Osteoblast (primary cell): ENCODE measurements around the gene AMOTL1. TPM values are rescaled to one million over a fixed set of nuclear protein-coding genes. Genes with fewer than 3 reads are reported as not detected.
A peak's percentile ranks its signal among the peaks of the same experiment; 100 is the strongest.

Experiments used
- DNase-seq: peaks from one replicate; pipeline ENCODE4 v3.0.0; 2011; ENCODE audit warnings: low spot score, mixed read lengths; ENCODE audit not compliant: insufficient read length; ENCODE audit errors: missing footprints
- H2AFZ ChIP-seq: 2 replicates; pipeline ENCODE4 v1.6.0; 2011; ENCODE audit warnings: mild to moderate bottlenecking, low read length
- H3K27ac ChIP-seq: 2 replicates; pipeline ENCODE4 v1.5.1; 2011; ENCODE audit warnings: mild to moderate bottlenecking, low read depth, low read length, moderate library complexity
- H3K27me3 ChIP-seq: 2 replicates; pipeline ENCODE4 v1.6.0; 2012; ENCODE audit warnings: mild to moderate bottlenecking, control low read depth, inconsistent platforms, low read length, moderate library complexity; ENCODE audit not compliant: insufficient read depth
- H3K36me3 ChIP-seq: 2 replicates; pipeline ENCODE4 v1.5.1; 2011; ENCODE audit warnings: mild to moderate bottlenecking, low read length, control low read depth, moderate library complexity; ENCODE audit not compliant: insufficient read depth
- H3K4me1 ChIP-seq: 2 replicates; pipeline ENCODE4 v1.5.1; 2011; ENCODE audit warnings: mild to moderate bottlenecking, low read length, control low read depth, moderate library complexity; ENCODE audit not compliant: insufficient read depth
- H3K4me2 ChIP-seq: 2 replicates; pipeline ENCODE4 v1.6.0; 2011; ENCODE audit warnings: mild to moderate bottlenecking, low read length; ENCODE audit not compliant: insufficient read depth
- H3K4me3 ChIP-seq: fragments of 200-600 bp; sonication (generic); 3 replicates; pipeline ENCODE4 v1.5.1; 2012; ENCODE audit warnings: mild to moderate bottlenecking, low read length, inconsistent platforms; ENCODE audit not compliant: insufficient read depth
- H3K79me2 ChIP-seq: 2 replicates; pipeline ENCODE4 v1.6.0; 2012; ENCODE audit warnings: mild to moderate bottlenecking, low read length, control low read depth, inconsistent platforms; ENCODE audit not compliant: insufficient read depth
- H3K9me3 ChIP-seq: 2 replicates; pipeline ENCODE4 v1.5.1; 2011; ENCODE audit warnings: low read depth, low read length, control low read depth
- H4K20me1 ChIP-seq: 2 replicates; pipeline ENCODE4 v1.6.0; 2012; ENCODE audit warnings: mild to moderate bottlenecking, low read length, control low read depth; ENCODE audit not compliant: insufficient read depth
- total RNA-seq: library from RNA; depleted of rRNA; stranded (reverse); fragments of >200 nt; gene quantifications from 2 replicates; pipeline ENCODE4 v1.2.3, GENCODE V29; 2012
- TF ChIP-seq, protein P1 (sequence below): IDR thresholded peaks from 2 replicates; pipeline ENCODE4 v1.5.1; 2011; ENCODE audit warnings: mild to moderate bottlenecking, low read depth, low read length, moderate library complexity; ENCODE audit errors: extremely low read depth

AMOTL1 gene
- total RNA-seq, 1 donor = 53.6 TPM

DNA sequence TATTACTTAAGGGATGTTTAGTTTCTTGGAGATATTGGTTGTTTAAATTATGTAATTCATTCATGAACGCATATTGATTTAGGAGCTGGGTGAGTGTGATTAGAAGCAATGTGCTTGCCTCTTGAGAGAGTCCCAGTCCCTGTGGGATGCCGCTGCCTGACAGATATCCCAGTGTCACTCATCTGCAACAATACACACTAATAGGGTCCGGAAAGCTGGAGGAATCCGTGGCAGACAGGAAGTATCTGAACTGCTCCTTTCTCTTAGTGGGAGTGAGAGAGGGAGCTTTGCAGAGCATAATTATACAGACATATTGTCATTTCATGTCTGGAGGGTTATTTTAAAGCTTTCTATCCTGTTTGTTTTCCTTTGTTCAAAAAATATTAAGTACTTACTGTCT lies 17.4 kb downstream of the AMOTL1 start:
- Histone ChIP-seq H3K79me2 (peaks cover 83% of the 10 kb centered on the region), H4K20me1 (no peaks in the 10 kb centered on the region), H3K9me3 (no peaks in the 10 kb centered on the region), H3K27ac (no peak overlapping the region), H3K36me3 (no peaks in the 10 kb centered on the region), H3K4me1 (peaks cover 54% of the 10 kb centered on the region), H3K4me3 (no peak overlapping the region), H3K27me3 (no peaks in the 10 kb centered on the region), H3K4me2 (no peak overlapping the region), H2AFZ (no peak overlapping the region)
- TF ChIP-seq, protein P1, sequence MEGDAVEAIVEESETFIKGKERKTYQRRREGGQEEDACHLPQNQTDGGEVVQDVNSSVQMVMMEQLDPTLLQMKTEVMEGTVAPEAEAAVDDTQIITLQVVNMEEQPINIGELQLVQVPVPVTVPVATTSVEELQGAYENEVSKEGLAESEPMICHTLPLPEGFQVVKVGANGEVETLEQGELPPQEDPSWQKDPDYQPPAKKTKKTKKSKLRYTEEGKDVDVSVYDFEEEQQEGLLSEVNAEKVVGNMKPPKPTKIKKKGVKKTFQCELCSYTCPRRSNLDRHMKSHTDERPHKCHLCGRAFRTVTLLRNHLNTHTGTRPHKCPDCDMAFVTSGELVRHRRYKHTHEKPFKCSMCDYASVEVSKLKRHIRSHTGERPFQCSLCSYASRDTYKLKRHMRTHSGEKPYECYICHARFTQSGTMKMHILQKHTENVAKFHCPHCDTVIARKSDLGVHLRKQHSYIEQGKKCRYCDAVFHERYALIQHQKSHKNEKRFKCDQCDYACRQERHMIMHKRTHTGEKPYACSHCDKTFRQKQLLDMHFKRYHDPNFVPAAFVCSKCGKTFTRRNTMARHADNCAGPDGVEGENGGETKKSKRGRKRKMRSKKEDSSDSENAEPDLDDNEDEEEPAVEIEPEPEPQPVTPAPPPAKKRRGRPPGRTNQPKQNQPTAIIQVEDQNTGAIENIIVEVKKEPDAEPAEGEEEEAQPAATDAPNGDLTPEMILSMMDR = no peak
- DNase-seq = no peak

DNA sequence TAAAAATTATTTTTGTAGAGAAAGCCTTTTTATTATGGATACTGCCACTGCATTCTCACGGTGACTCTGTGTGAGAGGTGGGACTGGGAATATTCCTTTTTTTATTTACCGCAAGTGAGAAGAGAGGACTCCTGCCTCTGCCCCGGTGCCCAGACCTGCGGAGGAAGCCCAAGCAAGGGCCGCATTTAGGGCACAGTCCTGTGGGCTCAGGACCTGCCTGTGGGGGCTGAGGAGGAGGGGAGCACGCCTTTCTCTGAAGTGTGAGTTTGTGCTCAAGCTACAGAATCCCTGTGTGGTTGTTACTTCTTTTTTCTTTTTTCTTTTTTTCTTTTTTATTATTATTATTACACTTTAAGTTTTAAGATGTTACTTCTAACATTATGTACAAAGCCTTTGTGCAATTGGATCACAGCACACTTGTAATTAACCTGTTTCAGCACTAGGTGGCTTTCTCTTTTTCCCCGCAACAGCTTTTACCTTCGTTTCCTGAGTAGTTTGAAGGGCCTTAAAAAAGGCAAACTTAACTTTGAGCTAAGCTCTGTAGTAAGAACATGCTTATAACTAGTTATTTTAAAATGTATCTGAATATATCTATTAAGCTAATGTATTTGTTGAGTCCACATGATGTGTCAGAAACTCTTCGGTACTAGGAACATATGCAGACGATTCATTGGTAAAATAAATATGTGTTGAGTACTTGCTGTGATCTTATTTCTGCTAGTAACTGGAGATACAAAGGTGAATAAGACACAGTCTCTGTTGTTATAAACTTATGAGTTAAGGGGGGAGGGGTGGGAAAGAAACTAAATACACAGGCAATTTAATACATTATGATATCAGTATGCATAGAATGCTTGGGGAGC lies 18.3 kb downstream of the AMOTL1 start:
- peaks cover 54% of the 10 kb centered on the region for H3K4me1 ChIP-seq
- no peaks in the 10 kb centered on the region for H3K27me3 ChIP-seq
- no peaks in the 10 kb centered on the region for H4K20me1 ChIP-seq
- H3K27ac ChIP-seq = peak overlapping the region; percentile 20
- no peak for DNase-seq
- TF ChIP-seq, protein P1 = peak; percentile 65
- H3K79me2 ChIP-seq = peaks cover 83% of the 10 kb centered on the region
- H3K9me3 ChIP-seq = no peaks in the 10 kb centered on the region
- H2AFZ ChIP-seq = no peak overlapping the region
- no peaks in the 10 kb centered on the region for H3K36me3 ChIP-seq
- no peak overlapping the region for H3K4me3 ChIP-seq
- H3K4me2 ChIP-seq = peak overlapping the region; percentile 22

DNA sequence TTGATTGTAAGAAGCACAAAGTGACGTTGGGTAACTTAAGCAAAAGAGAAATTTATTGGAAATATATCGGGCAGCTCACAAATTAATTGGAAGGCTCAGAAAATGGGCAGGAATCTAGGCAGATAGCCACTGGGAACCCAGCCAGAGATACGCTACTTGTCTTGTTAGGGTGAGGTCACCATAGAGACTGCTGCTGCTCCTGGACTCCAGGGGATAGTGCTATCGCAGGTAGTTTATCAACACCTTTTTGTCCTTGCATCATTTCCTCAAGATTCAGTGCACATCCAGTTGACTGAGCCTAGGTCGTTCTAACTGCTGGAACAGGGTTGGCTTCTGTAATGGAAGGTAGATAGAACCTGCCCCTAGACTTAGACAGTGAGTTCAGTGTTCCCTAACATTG lies 19.6 kb downstream of the AMOTL1 start:
- H3K36me3 ChIP-seq = no peaks in the 10 kb centered on the region
- no peaks in the 10 kb centered on the region for H4K20me1 ChIP-seq
- H3K79me2 ChIP-seq = peaks cover 90% of the 10 kb centered on the region
- peaks cover 56% of the 10 kb centered on the region for H3K4me1 ChIP-seq
- no peak for DNase-seq
- no peak overlapping the region for H3K27ac ChIP-seq
- H2AFZ ChIP-seq = no peak overlapping the region
- no peak overlapping the region for H3K4me2 ChIP-seq
- H3K4me3 ChIP-seq = no peak overlapping the region
- no peaks in the 10 kb centered on the region for H3K27me3 ChIP-seq
- TF ChIP-seq, protein P1 = no peak
- H3K9me3 ChIP-seq = no peaks in the 10 kb centered on the region

DNA sequence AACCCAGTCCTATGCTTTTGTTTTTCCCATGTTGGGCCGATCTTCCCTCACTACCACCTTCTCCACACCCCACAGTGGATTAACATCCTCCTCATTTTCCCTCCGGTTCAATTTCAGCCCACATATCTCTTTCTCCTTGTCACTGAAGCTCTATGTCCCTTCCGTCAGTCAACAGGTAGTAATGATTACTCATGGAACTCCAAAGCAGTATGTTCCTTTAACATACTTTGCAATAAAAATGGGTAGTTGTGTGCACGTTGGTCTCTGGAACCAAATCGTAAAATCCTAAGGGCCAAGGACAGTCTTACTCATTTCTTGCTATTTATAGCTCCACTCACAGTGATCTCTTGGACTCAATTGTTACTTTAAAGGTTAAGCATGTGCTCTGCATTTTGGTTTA lies 20.2 kb downstream of the AMOTL1 start:
- peaks cover 88% of the 10 kb centered on the region for H3K79me2 ChIP-seq
- H4K20me1 ChIP-seq = no peaks in the 10 kb centered on the region
- no peak overlapping the region for H3K4me3 ChIP-seq
- TF ChIP-seq, protein P1 = no peak
- H3K9me3 ChIP-seq = no peaks in the 10 kb centered on the region
- no peak overlapping the region for H2AFZ ChIP-seq
- no peaks in the 10 kb centered on the region for H3K27me3 ChIP-seq
- H3K36me3 ChIP-seq = no peaks in the 10 kb centered on the region
- peak overlapping the region; percentile 43 for H3K4me2 ChIP-seq
- H3K27ac ChIP-seq = peak overlapping the region; percentile 9
- DNase-seq = no peak
- H3K4me1 ChIP-seq = peaks cover 61% of the 10 kb centered on the region
